NCI-H446 (cell line): ENCODE results near the gene LTBR.
"Not testable (repeated sequence)": the region's sequence is repeated elsewhere in the genome, so short reads cannot be mapped to it uniquely, and the experiment has no call there.

Experiments
- DNase-seq, 2 experiments: peaks; one replicate each; lab custom pipeline; 2025; lab: John Stamatoyannopoulos, UW

LTBR gene

GRCh38 chr12:6383572-6384498 is at the start of gene LTBR:
LTBR (plus strand) TSS chr12:6384162; CDS start chr12:6384359, 197 bp downstream.
- DNase-seq: no peak

DNA sequence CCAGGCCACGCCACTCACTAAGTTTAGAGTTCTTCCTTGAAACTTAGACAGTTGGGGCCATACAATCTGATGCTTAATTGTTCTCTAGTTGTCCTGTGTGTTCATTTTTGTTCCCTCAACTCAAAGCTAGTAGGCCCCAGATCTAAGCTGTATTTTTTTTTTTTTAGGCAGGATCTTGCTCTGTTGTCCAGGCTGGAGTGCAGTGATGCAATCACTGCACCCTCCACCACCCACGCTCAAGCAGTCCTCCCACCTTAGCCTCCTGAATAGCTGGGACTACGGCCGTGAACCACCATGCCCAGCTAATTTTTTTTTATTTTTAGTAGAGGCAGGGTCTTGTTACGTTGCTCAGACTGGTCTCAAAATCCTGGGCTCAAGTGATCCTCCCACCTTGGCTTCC is 49.6 kb upstream of the LTBR start:
- DNase-seq: no peak

DNA sequence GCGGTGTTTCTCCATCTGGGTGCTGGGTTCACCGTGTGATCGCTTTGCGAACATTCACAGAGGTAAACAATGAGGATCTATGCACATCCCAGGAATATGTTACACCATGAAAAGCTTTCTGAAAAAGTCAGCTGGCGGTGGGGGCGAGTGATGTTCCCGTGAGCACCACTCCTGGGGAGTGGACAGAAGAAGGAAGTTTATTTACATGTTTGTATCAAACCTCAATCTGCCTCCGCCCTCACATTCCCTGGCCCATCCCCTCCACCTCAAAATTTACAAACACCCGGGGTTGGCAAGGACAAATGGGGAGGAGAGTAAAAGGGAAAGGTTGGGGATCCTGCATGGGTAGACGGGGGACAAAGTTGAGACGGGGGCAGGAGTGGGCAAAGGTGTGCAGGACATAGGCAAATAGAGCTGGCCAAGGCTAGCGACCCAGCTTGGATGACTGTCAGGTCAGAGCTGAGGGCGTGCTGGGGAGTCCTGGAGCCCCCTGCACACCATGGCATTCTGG is 49.0 kb upstream of the LTBR start:
- DNase-seq: no peak

DNA sequence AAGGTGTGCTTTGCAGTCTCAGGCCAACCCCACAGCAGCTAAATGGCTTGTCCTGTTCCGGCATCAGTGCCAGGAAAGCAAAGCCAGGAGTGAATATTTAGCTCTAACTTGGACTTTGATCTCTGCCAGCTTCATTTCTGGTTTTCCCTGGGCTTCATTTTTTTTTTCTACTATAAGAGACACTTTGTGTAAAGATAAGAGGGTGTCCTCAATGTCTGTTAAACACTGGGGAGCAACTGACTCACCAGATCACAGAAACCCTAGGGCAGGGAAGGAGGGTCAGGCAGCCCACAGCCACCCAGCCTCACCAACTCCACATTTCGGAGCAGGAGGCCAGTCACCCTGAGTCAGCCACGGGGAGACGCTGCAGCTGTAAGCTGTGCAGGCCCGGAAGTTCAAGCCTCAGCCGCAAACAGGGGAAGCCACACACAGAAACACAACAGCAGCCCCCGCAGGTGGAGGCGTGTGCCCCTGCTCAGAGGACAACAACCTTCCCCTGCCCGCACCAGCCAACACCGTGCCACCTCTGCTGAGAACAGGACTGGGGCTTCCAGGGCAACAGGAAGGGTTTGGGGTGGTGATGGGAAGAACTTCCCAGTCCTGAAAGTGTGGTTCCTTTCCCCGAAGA is 48.4 kb upstream of the LTBR start:
- DNase-seq: no peak

DNA sequence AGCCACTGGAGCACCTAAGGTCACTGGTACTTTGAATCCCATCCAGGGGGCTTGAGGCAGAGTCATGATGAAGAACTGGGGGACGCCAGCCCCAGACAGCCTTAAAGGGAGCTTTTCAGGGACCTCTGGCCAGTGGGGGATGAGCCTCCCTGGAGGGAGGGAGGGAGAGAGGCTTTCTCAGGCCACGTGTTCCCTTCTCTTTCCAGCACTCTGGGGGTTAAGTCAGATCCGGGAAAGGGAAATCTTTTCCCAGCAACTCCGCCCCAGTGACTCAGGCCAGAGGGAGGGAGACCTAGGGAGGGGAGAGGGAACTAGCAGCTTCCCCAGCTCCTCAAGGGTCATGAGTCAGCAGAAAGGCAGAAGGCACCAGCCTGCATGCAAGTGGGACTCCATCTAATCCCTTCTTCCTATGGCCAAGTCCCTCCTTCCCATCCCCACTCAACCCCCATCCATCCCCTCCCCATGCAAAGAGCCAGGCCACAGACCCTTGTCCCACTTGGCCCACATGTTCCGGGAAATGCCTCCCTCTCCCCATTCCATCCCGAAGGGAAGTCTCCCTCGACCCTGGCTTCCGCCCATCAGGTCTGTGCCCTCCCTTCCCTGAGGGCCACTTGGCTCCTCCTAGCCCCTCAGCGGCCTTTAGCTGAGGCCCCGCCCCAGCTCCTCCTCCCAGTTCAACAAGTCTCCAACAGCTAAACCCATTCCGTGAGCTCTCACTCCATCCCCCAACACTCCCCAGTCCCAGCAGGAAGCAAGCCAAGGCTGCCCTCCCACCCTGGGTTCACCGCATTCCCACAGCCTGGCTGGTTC is 47.7 kb upstream of the LTBR start:
- DNase-seq: peak; percentile 62 to 82

GRCh38 chr12:6336889-6337853 is 46.8 kb upstream of the LTBR start:
- no peak for DNase-seq

DNA sequence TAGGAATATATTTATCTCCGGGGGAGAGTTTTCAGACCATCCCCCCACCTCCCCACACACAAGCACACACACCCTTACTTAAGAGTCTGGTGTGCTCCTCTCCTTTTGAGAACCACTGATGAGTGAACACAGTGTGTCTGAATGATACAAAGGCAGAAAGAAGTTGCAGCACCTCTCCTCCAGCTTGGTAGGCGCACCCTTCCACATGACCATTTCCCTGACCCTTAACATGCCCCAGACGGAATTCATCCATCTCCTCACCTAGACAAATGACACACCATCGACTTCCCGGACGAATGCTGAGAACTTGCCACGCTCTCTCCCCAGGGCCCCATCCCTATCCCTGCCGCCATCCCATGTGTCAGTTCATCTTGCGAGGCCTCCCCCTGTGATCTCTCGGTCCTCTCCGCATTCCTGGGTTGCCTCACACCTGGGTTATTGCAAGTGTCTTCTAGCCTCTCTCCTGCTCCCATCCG is 46.0 kb upstream of the LTBR start:
- no peak for DNase-seq

DNA sequence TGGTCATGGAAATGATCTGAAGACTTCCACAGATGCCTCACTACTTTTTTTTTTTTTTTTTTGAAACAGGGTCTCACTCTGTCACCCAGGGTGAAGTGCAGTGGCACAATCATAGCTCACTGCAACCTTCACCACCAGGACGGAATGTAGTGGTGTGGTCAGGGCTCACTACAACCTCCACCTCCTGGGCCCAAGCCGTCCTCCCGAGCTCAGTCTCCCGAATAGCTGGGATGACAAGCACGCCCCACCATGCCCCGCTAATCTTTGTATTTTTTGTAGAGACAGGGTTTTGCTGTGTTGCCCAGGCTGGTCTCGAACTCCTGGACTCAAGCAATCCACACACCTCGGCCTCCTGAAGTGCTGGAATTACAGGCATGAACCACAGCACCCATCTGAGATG is 45.4 kb upstream of the LTBR start:
- not testable (repeated sequence) for DNase-seq

GRCh38 chr12:6338955-6339354 is 45.0 kb upstream of the LTBR start:
- DNase-seq: no peak

DNA sequence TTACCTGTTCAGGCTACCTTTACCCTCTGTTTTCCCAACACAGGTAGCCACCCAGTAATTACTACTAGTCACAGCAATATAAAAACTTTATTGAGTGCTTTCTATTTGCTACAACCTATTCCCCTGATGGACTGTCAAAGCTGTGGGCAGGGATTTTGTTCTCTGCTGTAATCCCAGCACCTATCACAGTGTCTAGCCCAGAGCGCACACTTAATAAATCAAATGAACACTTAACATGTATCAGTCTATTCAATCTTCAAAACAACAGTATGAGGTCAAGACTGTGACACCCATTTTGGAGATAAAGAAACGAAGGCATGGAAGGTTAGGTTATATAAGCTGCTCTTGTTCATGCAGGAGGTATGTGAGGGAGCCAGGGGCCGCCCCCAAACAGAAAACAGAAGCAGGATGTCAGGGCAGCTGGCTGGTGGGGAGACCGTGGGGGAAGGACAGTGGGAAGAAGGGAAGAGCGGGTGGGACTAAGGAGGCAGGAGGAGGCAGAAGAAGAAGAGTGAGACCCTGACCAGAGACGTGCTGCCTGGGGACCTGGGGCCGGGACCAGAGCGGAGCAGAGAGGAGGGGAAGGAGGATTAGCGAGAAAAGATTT is 43.8 kb upstream of the LTBR start:
- no peak for DNase-seq

GRCh38 chr12:6340745-6341416 is 43.1 kb upstream of the LTBR start:
- no peak for DNase-seq

DNA sequence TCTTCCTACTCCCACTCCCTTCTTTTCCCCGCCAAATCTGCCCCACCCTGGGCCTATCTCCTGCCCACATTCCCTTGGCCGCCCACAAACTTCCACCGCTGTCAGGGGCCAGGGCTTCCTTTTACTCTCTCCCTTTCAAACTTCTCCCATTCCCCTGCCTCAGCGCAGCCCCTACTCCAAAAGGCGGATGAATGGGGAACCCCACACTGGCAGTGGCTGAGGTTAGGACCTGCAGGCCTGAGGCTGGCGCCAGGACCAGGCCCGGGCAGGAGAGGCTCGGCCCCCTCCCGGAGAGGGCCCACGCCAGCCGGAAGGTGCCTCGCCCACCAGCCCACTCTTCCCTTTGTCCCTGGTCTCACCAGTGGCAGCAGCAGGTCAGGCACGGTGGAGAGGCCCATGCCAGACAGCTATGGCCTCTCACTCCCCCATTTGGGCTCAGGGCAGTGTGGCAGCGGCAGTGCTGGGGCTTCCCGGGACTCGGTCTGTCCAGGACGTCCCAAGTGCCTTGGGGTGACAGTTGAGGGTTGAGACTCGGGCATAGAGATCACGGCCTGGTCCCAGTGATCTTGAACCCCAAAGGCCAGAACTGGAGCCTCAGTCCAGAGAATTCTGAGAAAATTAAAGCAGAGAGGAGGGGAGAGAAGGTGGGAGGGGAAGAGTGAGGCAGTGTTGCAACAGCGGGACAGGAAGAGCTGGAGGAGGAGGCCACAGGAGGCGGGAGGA is 42.4 kb upstream of the LTBR start, which contains the start of gene TNFRSF1A:
Gene TNFRSF1A, minus strand, starts transcription at position 660 of the 723 bp plus-strand sequence. Its CDS starts 262 bp downstream, at position 398.
- DNase-seq: peak in 1 of 2 experiments; percentile 32

GRCh38 chr12:6342140-6342889 is 41.6 kb upstream of the LTBR start:
- DNase-seq: no peak

GRCh38 chr12:6343518-6343917 is 40.4 kb upstream of the LTBR start:
- no peak for DNase-seq

DNA sequence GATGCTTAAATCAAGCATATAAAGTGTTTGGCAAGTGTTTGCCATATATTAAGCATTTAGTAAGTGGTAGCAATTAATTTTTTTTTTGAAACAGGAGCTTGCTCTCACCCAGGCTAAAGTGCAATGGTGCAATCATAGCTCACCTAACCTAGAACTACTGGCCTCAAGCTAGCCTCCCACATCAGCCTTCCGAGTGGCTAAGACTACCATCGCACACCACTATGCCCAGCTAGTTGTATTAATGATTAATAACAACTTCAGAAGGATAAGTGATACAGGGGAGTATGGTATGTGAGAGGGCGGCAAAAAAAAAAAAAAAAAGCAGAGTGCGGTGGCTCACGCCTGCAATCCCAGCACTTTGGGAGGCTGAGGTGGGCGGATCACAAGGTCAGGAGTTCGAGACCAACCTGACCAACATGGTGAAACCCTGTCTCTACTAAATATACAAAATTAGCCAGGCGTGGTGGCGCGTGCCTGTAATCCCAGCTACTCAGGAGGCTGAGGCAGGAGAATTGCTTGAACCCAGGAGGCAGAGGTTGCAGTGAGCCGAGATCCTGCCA is 39.8 kb upstream of the LTBR start:
- DNase-seq: not testable (repeated sequence)

DNA sequence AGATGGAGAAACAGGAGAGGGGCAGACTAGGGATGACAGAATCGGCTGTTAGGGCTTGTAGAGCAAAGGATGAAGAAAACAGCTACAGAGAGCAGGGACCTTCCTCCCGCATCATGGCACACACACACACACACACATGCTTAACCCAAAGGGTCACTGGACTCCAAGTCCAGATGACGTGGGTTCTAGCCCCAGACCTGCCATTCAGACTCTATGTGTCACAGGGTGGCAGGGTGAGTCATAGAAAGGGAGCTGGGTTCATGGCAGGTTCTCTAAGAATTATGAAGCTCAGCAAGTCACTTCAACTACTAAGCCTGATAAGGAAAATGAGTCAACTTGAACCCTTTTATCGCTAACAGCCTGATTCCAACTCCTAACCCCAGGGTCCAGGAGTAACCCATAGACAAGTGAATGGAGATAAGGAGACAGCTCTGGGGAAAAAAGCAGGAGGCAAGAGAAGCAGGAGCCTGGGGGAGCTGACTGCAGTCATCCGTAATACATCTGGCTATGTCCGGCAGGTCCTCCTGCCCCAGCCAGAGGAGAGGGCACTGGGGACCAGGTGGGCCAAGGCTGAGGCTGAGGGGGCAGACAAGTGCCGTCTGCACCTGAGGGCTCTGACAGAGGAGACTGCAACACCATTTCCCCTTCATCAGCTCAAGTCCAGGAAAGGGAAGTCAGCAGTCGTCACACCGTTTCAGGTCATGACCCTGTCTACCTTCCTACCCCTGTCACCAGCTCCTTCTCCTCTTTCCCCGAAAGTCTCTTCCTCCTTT is 38.5 kb upstream of the LTBR start:
- no peak for DNase-seq

- no peak for DNase-seq
These were observed 37.6 kb upstream of the LTBR start for GRCh38 chr12:6346235-6346832.
